Type B pancreatic cell (in vitro differentiated cells): ENCODE data around the gene GANAB. TPM values are rescaled to one million over a fixed set of nuclear protein-coding genes. Genes with fewer than 3 reads are reported as not detected.

Experiments used
- DNase-seq: peaks from one replicate; pipeline ENCODE4 v3.0.0; 2021; ENCODE audit warnings: mixed read lengths; ENCODE audit not compliant: unreplicated experiment; ENCODE audit errors: extremely low spot score
- H3K27ac Mint-ChIP-seq: 2 replicates; pipeline ENCODE4 v1.8.0; 2021; ENCODE audit warnings: mild to moderate bottlenecking, mixed read lengths
- H3K27me3 Mint-ChIP-seq: 2 replicates; pipeline ENCODE4 v1.8.0; 2021; ENCODE audit warnings: mixed read lengths
- H3K36me3 Mint-ChIP-seq: 2 replicates; pipeline ENCODE4 v1.8.0; 2021; ENCODE audit warnings: mixed read lengths
- H3K4me1 Mint-ChIP-seq: one replicate; pipeline ENCODE4 v1.8.0; 2021; ENCODE audit warnings: mixed read lengths; ENCODE audit not compliant: unreplicated experiment
- H3K4me3 Mint-ChIP-seq: 2 replicates; pipeline ENCODE4 v1.8.0; 2021; ENCODE audit warnings: mild to moderate bottlenecking, mixed read lengths
- H3K9me3 Mint-ChIP-seq: 2 replicates; pipeline ENCODE4 v1.8.0; 2021; ENCODE audit warnings: mixed read lengths
- CTCF ChIP-seq: fragments of 200-600 bp; sonication (generic); conservative IDR thresholded peaks from 2 replicates; pipeline ENCODE4 v1.5.0; 2021; ENCODE audit warnings: antibody characterized with exemption, mild to moderate bottlenecking
- total RNA-seq: library from RNA; stranded (reverse); gene quantifications from 2 replicates; pipeline ENCODE4 v1.2.1, GENCODE V29; 2021; ENCODE audit warnings: low replicate concordance

The GANAB gene
- total RNA-seq, 1 donor from 2014 or later, result 372 TPM

GRCh38 chr11:62645671-62645945 is 805 bp downstream of the GANAB start:
- Mint-ChIP-seq H3K9me3 (no peaks in the 10 kb centered on the region), H3K4me3 (peak overlapping the region; percentile 99), H3K36me3 (no peaks in the 10 kb centered on the region), H3K4me1 (peaks cover 6% of the 10 kb centered on the region), H3K27ac (peak overlapping the region; percentile 93), H3K27me3 (no peaks in the 10 kb centered on the region)
- TF ChIP-seq CTCF, result no peak
- no peak for DNase-seq

DNA sequence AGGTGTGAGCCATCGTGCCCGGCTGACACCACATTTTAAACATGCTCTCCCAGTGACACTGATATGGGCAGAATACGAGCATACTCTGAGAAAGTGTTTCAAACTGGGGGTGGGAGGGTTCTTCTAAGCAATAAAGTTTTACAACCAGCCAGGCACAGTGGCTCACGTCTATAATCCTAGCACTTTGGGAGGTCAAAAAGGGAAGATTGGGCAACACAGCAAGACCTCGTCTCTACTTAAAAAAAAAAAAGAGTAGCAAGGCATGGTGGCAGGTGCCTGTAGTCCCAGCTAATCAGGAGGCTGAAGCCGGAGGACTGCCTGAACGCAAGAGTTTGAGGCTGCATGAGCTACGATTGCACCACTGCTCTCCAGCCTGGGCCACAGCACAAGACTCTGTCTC is 2.2 kb downstream of the GANAB start:
- peak overlapping the region; percentile 22 for H3K4me3 Mint-ChIP-seq
- H3K27ac Mint-ChIP-seq, result no peak overlapping the region
- peaks cover 6% of the 10 kb centered on the region for H3K4me1 Mint-ChIP-seq
- DNase-seq, result no peak
- no peak for TF ChIP-seq CTCF
- no peaks in the 10 kb centered on the region for H3K27me3 Mint-ChIP-seq
- no peaks in the 10 kb centered on the region for H3K9me3 Mint-ChIP-seq
- peaks cover 6% of the 10 kb centered on the region for H3K36me3 Mint-ChIP-seq

DNA sequence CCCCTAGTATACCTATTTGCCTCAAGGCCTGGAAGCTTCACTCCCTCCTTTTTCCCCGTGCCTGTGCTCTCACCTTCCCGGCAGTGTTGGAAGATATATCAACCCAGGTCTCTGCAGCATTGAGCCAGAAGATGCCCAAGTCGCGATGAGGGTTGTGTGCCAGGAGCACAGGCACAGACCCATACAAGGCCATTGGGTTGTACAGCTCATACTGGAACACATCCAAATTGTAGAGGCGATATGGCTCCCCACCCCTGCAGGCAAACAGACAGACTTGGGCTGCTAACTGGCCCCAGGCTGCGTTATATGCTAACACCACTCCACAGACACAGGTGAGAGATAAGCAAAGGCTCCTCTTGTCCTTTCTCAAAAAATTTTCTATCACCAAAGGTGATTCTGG is 13.9 kb downstream of the GANAB start:
- TF ChIP-seq CTCF, result no peak
- Mint-ChIP-seq H3K36me3 (peaks cover 37% of the 10 kb centered on the region), H3K4me1 (no peaks in the 10 kb centered on the region), H3K27me3 (no peaks in the 10 kb centered on the region), H3K4me3 (no peak overlapping the region), H3K27ac (peak overlapping the region; percentile 19), H3K9me3 (no peaks in the 10 kb centered on the region)
- DNase-seq, result no peak

- Mint-ChIP-seq H3K36me3 (peaks cover 36% of the 10 kb centered on the region), H3K27me3 (no peaks in the 10 kb centered on the region), H3K27ac (no peak overlapping the region), H3K4me1 (no peaks in the 10 kb centered on the region), H3K9me3 (no peaks in the 10 kb centered on the region), H3K4me3 (no peak overlapping the region)
- DNase-seq, result no peak
- no peak for TF ChIP-seq CTCF
Observed at GRCh38 chr11:62627713-62628112, 18.7 kb downstream of the GANAB start.

- H3K27me3 Mint-ChIP-seq, result no peaks in the 10 kb centered on the region
- no peak for DNase-seq
- TF ChIP-seq CTCF, result no peak
- H3K9me3 Mint-ChIP-seq, result no peaks in the 10 kb centered on the region
- peak overlapping the region; percentile 94 for H3K27ac Mint-ChIP-seq
- H3K4me1 Mint-ChIP-seq, result peaks cover 19% of the 10 kb centered on the region
- peak overlapping the region; percentile 98 for H3K4me3 Mint-ChIP-seq
- peaks cover 14% of the 10 kb centered on the region for H3K36me3 Mint-ChIP-seq
Observed at GRCh38 chr11:62622476-62623089, 23.8 kb downstream of the GANAB start.
